GM12878 (cell line): ENCODE results near the gene BCAR3. TPM values are rescaled to one million over a fixed set of nuclear protein-coding genes. Genes with fewer than 3 reads are reported as not detected.

Experiments used
- ATAC-seq: fragments of 200-7000 bp; cut with Tn5 transposase; 3 replicates; pipeline ENCODE4 v1.9.1; 2020; ENCODE audit warnings: mild to moderate bottlenecking, moderate library complexity
- BruUV-seq: library from RNA; stranded (reverse); fragments of 400-500 nt; replicated peaks from 2 replicates; lab custom pipeline; 2021; lab: Mats Ljungman, UMichigan
- CTCF ChIA-PET: fragments of 300-600 bp; sonication (Branson Sonifier 250); formaldehyde crosslinking; extraction: SDS; loops from one replicate; lab custom pipeline; 2021; ENCODE audit warnings: inconsistent platforms; lab: Yijun Ruan, JAX
- POLR2A ChIA-PET: fragments of 350-600 bp; formaldehyde crosslinking; extraction: SDS; loops from one replicate; lab custom pipeline; 2021; ENCODE audit warnings: inconsistent platforms; lab: Charles Lee
- RAD21 ChIA-PET: fragments of 300-600 bp; sonication (Branson Sonifier 250); formaldehyde crosslinking; loops from one replicate; lab custom pipeline; 2023; ENCODE audit warnings: antibody characterized with exemption; ENCODE audit not compliant: unreplicated experiment; lab: Charles Lee
- SMC1A ChIA-PET: fragments of 300-600 bp; sonication (Branson Sonifier 250); formaldehyde crosslinking; loops from one replicate; lab custom pipeline; 2023; ENCODE audit not compliant: unreplicated experiment, uncharacterized antibody; lab: Charles Lee
- DNase-seq: peaks from one replicate; pipeline ENCODE4 v3.0.0-alpha.2; 2011; ENCODE audit warnings: low read depth, low spot score
- FAIRE-seq: peaks from 3 replicates; lab custom pipeline; 2011; peaks lifted over from hg19 to GRCh38; lab: Jason Lieb, UNC
- H2AFZ ChIP-seq: 2 replicates; pipeline ENCODE4 v1.6.0; 2011; ENCODE audit warnings: low read depth, low read length, control low read depth; ENCODE audit not compliant: control insufficient read depth
- H3K27ac ChIP-seq: 2 replicates; pipeline ENCODE4 v1.5.1; 2011; ENCODE audit warnings: control low read depth; ENCODE audit not compliant: control insufficient read depth, insufficient read depth
- H3K27me3 ChIP-seq, 2 experiments: replicated peaks in 1 of 2; 2 replicates each; pipeline versions ENCODE4 v1.6.0 to v1.6.1; 2011; ENCODE audit warnings: low read length in 1 of 2; ENCODE audit not compliant: control insufficient read depth in 2 of 2, insufficient read depth in 2 of 2
- H3K36me3 ChIP-seq, 2 experiments: 2 replicates each; pipeline ENCODE4 v1.5.1; 2011; ENCODE audit warnings: low read length in 1 of 2; ENCODE audit not compliant: control insufficient read depth in 2 of 2, insufficient read depth in 2 of 2
- H3K4me1 ChIP-seq: 2 replicates; pipeline ENCODE4 v1.6.1; 2011; ENCODE audit warnings: mild to moderate bottlenecking, low read length, moderate library complexity, mixed read lengths; ENCODE audit not compliant: control insufficient read depth, insufficient read depth
- H3K4me2 ChIP-seq: 2 replicates; pipeline ENCODE4 v1.6.0; 2011; ENCODE audit warnings: control low read depth; ENCODE audit not compliant: control insufficient read depth, insufficient read depth
- H3K4me3 ChIP-seq: fragments of 200-600 bp; sonication (generic); 2 replicates; pipeline ENCODE4 v1.5.1; 2016
- H3K79me2 ChIP-seq: 2 replicates; pipeline ENCODE4 v1.6.0; 2011; ENCODE audit warnings: low read length; ENCODE audit not compliant: control insufficient read depth, insufficient read depth
- H3K9ac ChIP-seq: 2 replicates; pipeline ENCODE4 v1.8.0; 2011; ENCODE audit warnings: low read length, control low read depth, mixed read lengths; ENCODE audit not compliant: control insufficient read depth, insufficient read depth
- H3K9me3 ChIP-seq: replicated peaks from 3 replicates; pipeline ENCODE4 v1.5.1; 2011; ENCODE audit warnings: mild to moderate bottlenecking, low read length; ENCODE audit not compliant: control insufficient read depth, insufficient read depth
- H4K20me1 ChIP-seq: 2 replicates; pipeline ENCODE4 v1.6.0; 2011; ENCODE audit not compliant: control insufficient read depth, insufficient read depth
- BMI1 ChIP-seq: fragments of 450-650 bp; IDR thresholded peaks from 2 replicates; pipeline ENCODE4 v1.6.1; 2016; ENCODE audit warnings: mild to moderate bottlenecking, moderate library complexity, borderline replicate concordance
- CBFB ChIP-seq: IDR thresholded peaks from 2 replicates; pipeline ENCODE4 v1.6.1; 2016; ENCODE audit warnings: antibody characterized with exemption, low read depth
- E2F4 ChIP-seq: IDR thresholded peaks from 2 replicates; pipeline ENCODE4 v1.6.1; 2012; ENCODE audit warnings: low read depth, low read length, improper control_type of control experiment
- GABPA ChIP-seq: IDR thresholded peaks from 2 replicates; pipeline ENCODE4 v1.6.1; 2014; ENCODE audit warnings: antibody characterized with exemption, low read depth, mild to moderate bottlenecking, inconsistent platforms
- IRF3 ChIP-seq: fragments of 450-650 bp; IDR thresholded peaks from 2 replicates; pipeline ENCODE4 v1.6.1; 2014; ENCODE audit warnings: mild to moderate bottlenecking
- LARP7 ChIP-seq: fragments of 450-650 bp; IDR thresholded peaks from 2 replicates; pipeline ENCODE4 v1.6.1; 2017; ENCODE audit warnings: mild to moderate bottlenecking
- NFIC ChIP-seq: IDR thresholded peaks from 2 replicates; pipeline ENCODE4 v1.6.1; 2012; ENCODE audit warnings: low read depth, mild to moderate bottlenecking, inconsistent platforms, low read length, moderate library complexity
- RELB ChIP-seq: fragments of 450-650 bp; IDR thresholded peaks from 2 replicates; pipeline ENCODE4 v1.6.1; 2017; ENCODE audit warnings: low read depth, mild to moderate bottlenecking, moderate library complexity
- RUNX3 ChIP-seq: IDR thresholded peaks from 2 replicates; pipeline ENCODE4 v1.6.1; 2012; ENCODE audit warnings: low read length, inconsistent platforms
- SREBF2 ChIP-seq: IDR thresholded peaks from 2 replicates; pipeline ENCODE4 v1.6.1; 2012; ENCODE audit warnings: mild to moderate bottlenecking, low read length
- SUPT20H ChIP-seq: IDR thresholded peaks from 2 replicates; pipeline ENCODE4 v1.6.1; 2011; ENCODE audit warnings: low read depth, mild to moderate bottlenecking, low read length, moderate library complexity, borderline replicate concordance; ENCODE audit not compliant: control insufficient read depth
- TAF1 ChIP-seq: IDR thresholded peaks from 2 replicates; pipeline ENCODE4 v1.6.1; 2011; ENCODE audit warnings: mild to moderate bottlenecking, low read depth, low read length, borderline replicate concordance
- ZBTB40 ChIP-seq: fragments of 450-650 bp; IDR thresholded peaks from 2 replicates; pipeline ENCODE4 v1.6.1; 2016; ENCODE audit warnings: mild to moderate bottlenecking, moderate library complexity, borderline replicate concordance
- WGBS: methylation state at CpG from one replicate; pipeline ENCODE4 v1.1.6; 2016; ENCODE audit warnings: low lambda C conversion rate; ENCODE audit not compliant: insufficient replicate concordance, insufficient coverage; ENCODE audit errors: missing lambda C conversion rate; 5-methylcytosine and 5-hydroxymethylcytosine counted together
- in situ Hi-C: fragments of 300-500 bp; cut with MboI; formaldehyde crosslinking; loops from 9 replicates; pipeline ENCODE4 v1.14.3; 2018; ENCODE audit warnings: mixed read lengths
- intact Hi-C: fragments of 100-400 bp; cut with micrococcal nuclease; formaldehyde crosslinking; loops from one replicate; pipeline ENCODE4 v1.14.2; 2022; ENCODE audit not compliant: unreplicated experiment
- polyA plus RNA-seq, 11 experiments: library from polyadenylated mRNA; depleted of rRNA in 4 of 11; unstranded in 6 of 11; stranded (reverse) in 5 of 11; fragments of >200 nt; fragmentation: Nextera tagmentation in 4 of 11; fragmentation: Illumina TruSeq in 1 of 11; extraction: Ambion mirVana in 4 of 11; extraction: Trizol in 1 of 11; gene quantifications; 1 replicate in 1 of 11; 2 replicates in 10 of 11; pipeline versions ENCODE4 v1.2.1 to v1.2.3, GENCODE V29; 2011 to 2016; ENCODE audit warnings: inconsistent platforms in 2 of 11, missing spikeins in 2 of 11, low read depth in 1 of 11
- total RNA-seq, 4 experiments: library from RNA; depleted of rRNA in 3 of 4; stranded (reverse); fragments of >200 nt in 3 of 4; fragmentation: Illumina TruSeq in 1 of 4; extraction: Trizol in 1 of 4; gene quantifications; 2 replicates each; pipeline versions ENCODE4 v1.2.1 to v1.2.3, GENCODE V29; 2013 to 2021

BCAR3 gene
- total and polyA plus RNA-seq, 10 of the 15 experiments (the other 5 are each of a cell fraction or from before 2014, with no cell fraction given): 1.3 to 6.6 (median 1.8) TPM

GRCh38 chr1:93720956-93721626 is 39.5 kb upstream of the BCAR3 start (continued):
- TF ChIP-seq ZBTB40 (no peak), RUNX3 (no peak), IRF3 (no peak), NFIC (no peak)
- TF ChIP-seq, all 136 proteins: peak for 0

GRCh38 chr1:93717640-93718039 is 36.0 kb upstream of the BCAR3 start:
- Histone ChIP-seq H3K27me3 (no peaks in the 10 kb centered on the region), H3K27ac (no peak overlapping the region), H3K9me3 (no peaks in the 10 kb centered on the region; the same call in 2 of the 3 replicates), H2AFZ (no peak overlapping the region), H3K4me3 (no peak overlapping the region), H3K4me1 (peaks cover 23% of the 10 kb centered on the region), H3K9ac (no peak overlapping the region), H3K79me2 (no peaks in the 10 kb centered on the region), H3K4me2 (no peak overlapping the region), H3K36me3 (no peaks in the 10 kb centered on the region), H4K20me1 (no peaks in the 10 kb centered on the region)
- DNase-seq (no peak), ATAC-seq (no peak), FAIRE-seq (no peak)
- ChIA-PET POLR2A (interaction anchor here (0.7 kb wide), 1 partner anchor 32 kb away, joined by 9 read pairs; no protein-coding TSS in a partner anchor), CTCF (interaction anchor here (0.7 to 6.6 kb wide), 6 partner anchors 14 to 95 kb away, joined by 3 to 49 read pairs (median 6); no protein-coding TSS in a partner anchor), SMC1A (interaction anchor here (1.3 to 9.8 kb wide), 8 partner anchors 14 to 87 kb away, joined by 4 to 137 read pairs (median 18); no protein-coding TSS in a partner anchor), RAD21 (no interaction called here)
- no TSS peak for BruUV-seq
- in situ Hi-C loops (no loop called here), intact Hi-C loops (no loop called here)
- WGBS: 91% methylated on average over 3 of the region's 7 CpGs
- no peak for TF ChIP-seq SREBF2
- no peak for TF ChIP-seq CBFB
- TF ChIP-seq TAF1: no peak
- no peak for TF ChIP-seq BMI1
- no peak for TF ChIP-seq GABPA
- no peak for TF ChIP-seq E2F4
- no peak for TF ChIP-seq RELB
- no peak for TF ChIP-seq SUPT20H
- TF ChIP-seq LARP7: no peak
